MCF 10A (cell line): ENCODE data around the gene HHIPL2. TPM values are rescaled to one million over a fixed set of nuclear protein-coding genes. Genes with fewer than 3 reads are reported as not detected.

Experiments used
- BruUV-seq: library from RNA; stranded (reverse); fragments of 400-500 nt; replicated peaks from 2 replicates; lab custom pipeline; 2021; lab: Mats Ljungman, UMichigan
- CTCF ChIA-PET: fragments of 300-600 bp; sonication (Branson Sonifier 250); formaldehyde crosslinking; extraction: SDS; loops from one replicate; lab custom pipeline; 2021; ENCODE audit warnings: antibody characterized with exemption, inconsistent platforms; lab: Yijun Ruan, JAX
- POLR2A ChIA-PET: fragments of 300-600, 350-650 bp; sonication (Branson Sonifier 250); formaldehyde crosslinking; extraction: SDS; loops from one replicate; lab custom pipeline; 2020; ENCODE audit warnings: antibody characterized with exemption, inconsistent platforms; lab: Yijun Ruan, JAX
- DNase-seq: peaks from one replicate; pipeline ENCODE4 v3.0.0-alpha.2; 2018; ENCODE audit not compliant: unreplicated experiment
- H3K27ac Mint-ChIP-seq: one replicate; pipeline ENCODE4 v1.8.0; 2022; ENCODE audit warnings: mild to moderate bottlenecking, low read depth, mixed read lengths; ENCODE audit not compliant: unreplicated experiment
- H3K27me3 Mint-ChIP-seq: one replicate; pipeline ENCODE4 v1.8.0; 2022; ENCODE audit warnings: mixed read lengths; ENCODE audit not compliant: insufficient read depth, unreplicated experiment
- H3K36me3 Mint-ChIP-seq: one replicate; pipeline ENCODE4 v1.8.0; 2022; ENCODE audit warnings: mild to moderate bottlenecking, moderate library complexity, mixed read lengths; ENCODE audit not compliant: insufficient read depth, unreplicated experiment
- H3K4me1 Mint-ChIP-seq: one replicate; pipeline ENCODE4 v1.8.0; 2022; ENCODE audit warnings: mixed read lengths; ENCODE audit not compliant: insufficient read depth, unreplicated experiment
- H3K4me3 Mint-ChIP-seq: one replicate; pipeline ENCODE4 v1.8.0; 2022; ENCODE audit warnings: mild to moderate bottlenecking, moderate library complexity, mixed read lengths; ENCODE audit not compliant: unreplicated experiment
- H3K9me3 Mint-ChIP-seq: one replicate; pipeline ENCODE4 v1.8.0; 2022; ENCODE audit warnings: mixed read lengths; ENCODE audit not compliant: unreplicated experiment
- intact Hi-C: fragments of 100-400 bp; cut with micrococcal nuclease; formaldehyde crosslinking; loops from 2 replicates; pipeline ENCODE4 v1.14.1; 2022
- total RNA-seq: library from RNA; stranded (reverse); gene quantifications from 2 replicates; pipeline ENCODE4 v1.2.3, GENCODE V29; 2022
- TF ChIP-seq, protein P1 (sequence below): fragments of 200-600 bp; IDR thresholded peaks from one replicate; pipeline ENCODE4 v1.8.0; 2022; ENCODE audit warnings: antibody characterized with exemption, mild to moderate bottlenecking; ENCODE audit not compliant: unreplicated experiment

The HHIPL2 gene
- total RNA-seq, 1 experiment from 2014 or later: 1.1 TPM

DNA sequence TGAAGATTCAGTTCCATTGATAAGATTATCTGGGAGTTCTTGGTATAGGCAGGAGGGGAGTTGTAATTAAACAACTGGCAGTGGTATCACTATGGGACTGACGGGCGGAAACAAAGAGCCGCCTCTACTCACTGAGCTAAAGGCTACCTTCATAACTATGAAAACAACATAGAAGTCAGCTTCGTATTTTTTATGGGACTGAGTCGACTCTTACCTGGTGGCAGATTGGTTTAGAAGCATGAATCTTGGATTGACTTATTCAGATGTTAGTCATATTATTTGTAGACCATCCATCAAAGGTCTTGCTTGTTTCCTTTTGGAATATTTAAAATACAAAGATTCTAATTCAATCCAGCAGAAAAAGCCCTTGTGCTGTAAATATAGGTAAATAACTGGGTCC, 6.3 kb upstream of the HHIPL2 start:
- no TSS peak for BruUV-seq
- H3K27ac Mint-ChIP-seq: no peak overlapping the region
- intact Hi-C loops: no loop called here
- CTCF ChIA-PET: no interaction called here
- H3K4me3 Mint-ChIP-seq: no peak overlapping the region
- no peaks in the 10 kb centered on the region for H3K9me3 Mint-ChIP-seq
- peaks cover 40% of the 10 kb centered on the region for H3K36me3 Mint-ChIP-seq
- H3K4me1 Mint-ChIP-seq: no peaks in the 10 kb centered on the region
- H3K27me3 Mint-ChIP-seq: no peaks in the 10 kb centered on the region
- POLR2A ChIA-PET: interaction anchor here (0.7 kb wide), 1 partner anchor 55 kb away, joined by 3 read pairs; no protein-coding TSS in a partner anchor
- no peak for DNase-seq
- TF ChIP-seq, protein P1, sequence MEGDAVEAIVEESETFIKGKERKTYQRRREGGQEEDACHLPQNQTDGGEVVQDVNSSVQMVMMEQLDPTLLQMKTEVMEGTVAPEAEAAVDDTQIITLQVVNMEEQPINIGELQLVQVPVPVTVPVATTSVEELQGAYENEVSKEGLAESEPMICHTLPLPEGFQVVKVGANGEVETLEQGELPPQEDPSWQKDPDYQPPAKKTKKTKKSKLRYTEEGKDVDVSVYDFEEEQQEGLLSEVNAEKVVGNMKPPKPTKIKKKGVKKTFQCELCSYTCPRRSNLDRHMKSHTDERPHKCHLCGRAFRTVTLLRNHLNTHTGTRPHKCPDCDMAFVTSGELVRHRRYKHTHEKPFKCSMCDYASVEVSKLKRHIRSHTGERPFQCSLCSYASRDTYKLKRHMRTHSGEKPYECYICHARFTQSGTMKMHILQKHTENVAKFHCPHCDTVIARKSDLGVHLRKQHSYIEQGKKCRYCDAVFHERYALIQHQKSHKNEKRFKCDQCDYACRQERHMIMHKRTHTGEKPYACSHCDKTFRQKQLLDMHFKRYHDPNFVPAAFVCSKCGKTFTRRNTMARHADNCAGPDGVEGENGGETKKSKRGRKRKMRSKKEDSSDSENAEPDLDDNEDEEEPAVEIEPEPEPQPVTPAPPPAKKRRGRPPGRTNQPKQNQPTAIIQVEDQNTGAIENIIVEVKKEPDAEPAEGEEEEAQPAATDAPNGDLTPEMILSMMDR: no peak

DNA sequence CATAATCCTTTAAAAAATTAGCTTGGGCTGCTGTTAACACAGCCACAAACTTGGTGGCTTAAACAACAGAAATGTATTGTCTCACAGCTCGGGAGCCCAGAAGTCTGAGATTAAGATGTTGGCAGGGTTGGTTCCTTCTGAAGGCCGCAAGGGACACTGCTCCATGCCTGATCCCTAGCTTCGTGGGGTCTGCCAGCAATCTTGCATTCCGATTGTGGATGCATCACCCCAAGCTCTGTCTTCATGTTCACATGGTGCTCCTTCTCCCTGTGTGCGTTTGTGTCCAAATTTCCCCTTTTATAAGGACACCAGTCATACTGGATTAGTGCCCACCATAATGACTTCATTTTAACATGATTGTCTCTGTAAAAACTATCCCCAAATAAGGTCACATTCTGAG, 5.0 kb upstream of the HHIPL2 start:
- intact Hi-C loops: no loop called here
- no TSS peak for BruUV-seq
- POLR2A ChIA-PET: no interaction called here
- peaks cover 29% of the 10 kb centered on the region for H3K36me3 Mint-ChIP-seq
- no peak overlapping the region for H3K27ac Mint-ChIP-seq
- no peak for DNase-seq
- no peaks in the 10 kb centered on the region for H3K9me3 Mint-ChIP-seq
- peaks cover 4% of the 10 kb centered on the region for H3K4me1 Mint-ChIP-seq
- H3K27me3 Mint-ChIP-seq: no peaks in the 10 kb centered on the region
- CTCF ChIA-PET: interaction anchor here (0.6 to 0.7 kb wide), 3 partner anchors 10 to 982 kb away, joined by 3 read pairs; no protein-coding TSS in a partner anchor
- no peak overlapping the region for H3K4me3 Mint-ChIP-seq
- TF ChIP-seq, protein P1: no peak

DNA sequence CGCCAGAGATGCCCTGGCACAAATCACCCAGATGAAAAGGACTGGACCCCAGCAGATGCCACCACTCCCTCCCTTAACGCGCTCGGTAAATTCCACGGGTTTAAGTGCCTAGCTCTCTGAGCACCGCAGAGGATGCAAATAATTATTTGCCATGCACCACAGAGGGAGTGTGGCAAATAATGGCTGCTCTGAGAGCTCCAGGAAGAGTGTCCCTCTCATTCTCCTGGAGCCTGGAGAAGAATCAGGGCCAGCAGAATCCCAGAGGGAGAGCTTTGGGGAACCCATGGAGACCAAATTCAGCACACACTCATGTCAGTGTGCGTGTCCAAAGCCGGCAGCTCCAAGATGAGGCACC, 667 bp downstream of the HHIPL2 start:
- H3K9me3 Mint-ChIP-seq: no peaks in the 10 kb centered on the region
- BruUV-seq: no TSS peak
- intact Hi-C loops: loop anchor here (1.0 kb wide), 1 partner anchor 82 kb away; no protein-coding TSS in a partner anchor
- peak overlapping the region; percentile 46 for H3K4me3 Mint-ChIP-seq
- no peak for DNase-seq
- TF ChIP-seq, protein P1: peak; percentile 13
- POLR2A ChIA-PET: interaction anchor here (0.6 to 2.9 kb wide), 25 partner anchors 9 to 805 kb away, joined by 3 to 46 read pairs (median 6); partner anchors contain the start of genes DUSP10 and TAF1A
- peak overlapping the region; percentile 5 for H3K27ac Mint-ChIP-seq
- H3K27me3 Mint-ChIP-seq: no peaks in the 10 kb centered on the region
- CTCF ChIA-PET: interaction anchor here (0.5 to 2.8 kb wide), 13 partner anchors 9 to 181 kb away, joined by 3 to 25 read pairs (median 5); partner anchors contain the start of gene TAF1A
- no peaks in the 10 kb centered on the region for H3K36me3 Mint-ChIP-seq
- peaks cover 26% of the 10 kb centered on the region for H3K4me1 Mint-ChIP-seq

DNA sequence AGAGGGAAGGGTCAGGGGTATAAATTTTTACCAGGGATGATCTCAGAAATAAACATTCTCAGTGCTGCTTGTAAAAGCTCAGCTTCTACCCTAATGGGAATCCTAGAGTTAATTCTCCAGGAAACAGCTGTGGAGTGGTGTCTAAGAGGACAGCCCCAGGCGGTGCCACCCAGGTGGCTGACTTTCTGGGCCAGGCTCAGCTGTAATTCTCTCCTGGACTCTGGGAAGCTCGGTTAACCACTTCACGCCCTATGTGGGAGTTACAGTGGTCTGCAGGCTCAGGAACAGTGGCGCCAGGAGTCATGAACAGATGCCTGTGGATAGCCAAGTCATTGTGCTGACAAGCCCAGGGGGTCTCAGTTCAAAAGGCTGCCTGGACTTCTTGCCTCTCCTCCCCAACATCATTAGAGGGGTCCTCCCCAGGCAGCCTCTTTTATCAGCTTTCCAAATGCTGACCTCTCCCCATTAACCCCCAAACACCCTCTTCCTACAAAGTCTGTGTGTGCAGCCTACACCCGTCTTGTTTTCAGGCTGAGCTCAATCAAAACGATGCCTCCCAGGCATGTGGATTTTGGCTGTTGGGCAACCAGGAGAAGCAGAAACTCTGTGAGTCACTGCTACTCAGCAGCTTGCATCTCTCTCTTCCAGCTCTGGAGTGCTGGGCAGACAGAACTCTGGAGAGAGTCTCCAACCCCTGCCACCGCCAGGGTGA, 1.2 kb downstream of the HHIPL2 start:
- Mint-ChIP-seq H3K36me3 (no peaks in the 10 kb centered on the region), H3K9me3 (no peaks in the 10 kb centered on the region), H3K4me3 (peak overlapping the region; percentile 46), H3K27ac (peak overlapping the region; percentile 5), H3K27me3 (no peaks in the 10 kb centered on the region), H3K4me1 (peaks cover 26% of the 10 kb centered on the region)
- intact Hi-C loops: loop anchor here (1.0 kb wide), 1 partner anchor 81 kb away; no protein-coding TSS in a partner anchor
- POLR2A ChIA-PET: interaction anchor here (0.6 to 2.9 kb wide), 29 partner anchors 10 to 805 kb away, joined by 3 to 46 read pairs (median 5); partner anchors contain the start of genes DUSP10 and TAF1A
- no TSS peak for BruUV-seq
- TF ChIP-seq, protein P1: no peak
- DNase-seq: peak; percentile 98
- CTCF ChIA-PET: interaction anchor here (0.5 to 2.8 kb wide), 14 partner anchors 9 to 92 kb away, joined by 3 to 25 read pairs (median 4); partner anchors contain the start of gene TAF1A
